Testis (tissue), 3 donors: Measurements from ENCODE around the gene PPP1R3F. TPM values are rescaled to one million over a fixed set of nuclear protein-coding genes. Genes with fewer than 3 reads are reported as not detected.
"Not testable (repeated sequence)": the region's sequence is repeated elsewhere in the genome, so short reads cannot be mapped to it uniquely, and the experiment has no call there.

Experiments used
- DNase-seq: peaks from one replicate; pipeline ENCODE4 v3.0.0-alpha.2; 2019
- H3K27ac ChIP-seq, 2 donors: fragments of 200-600 bp; sonication (generic); one replicate each; pipeline ENCODE4 v1.5.1; 2019
- H3K27me3 ChIP-seq: fragments of 200-600 bp; sonication (generic); one replicate; pipeline ENCODE4 v1.5.1; 2019
- H3K36me3 ChIP-seq: fragments of 200-600 bp; sonication (generic); one replicate; pipeline ENCODE4 v1.5.1; 2017; ENCODE audit warnings: low read depth; ENCODE audit errors: missing control alignments
- H3K4me1 ChIP-seq: fragments of 200-600 bp; sonication (generic); one replicate; pipeline ENCODE4 v1.5.1; 2019
- H3K4me3 ChIP-seq, 2 donors: fragments of 200-600 bp; sonication (generic); one replicate each; pipeline ENCODE4 v1.5.1; 2017 to 2019
- H3K9me3 ChIP-seq: fragments of 200-600 bp; sonication (generic); one replicate; pipeline ENCODE4 v1.5.1; 2017
- CTCF ChIP-seq, 3 experiments: fragments of 450-650 bp in 2 of 3; fragments of 200-600 bp in 1 of 3; sonication (generic) in 1 of 3; IDR thresholded peaks; one replicate each; pipeline ENCODE4 v1.5.1; 2016 to 2019; ENCODE audit warnings: antibody characterized with exemption in 3 of 3, mild to moderate bottlenecking in 2 of 3, moderate library complexity in 1 of 3
- POLR2A ChIP-seq: fragments of 450-650 bp; IDR thresholded peaks from one replicate; pipeline ENCODE4 v1.6.1; 2017; ENCODE audit warnings: antibody characterized with exemption, mild to moderate bottlenecking, moderate library complexity
- WGBS, 2 donors: methylation state at CpG; one replicate each; pipeline ENCODE4 v1.1.5; 2018; 5-methylcytosine and 5-hydroxymethylcytosine counted together
- intact Hi-C: fragments of 100-400 bp; cut with DNase I; formaldehyde crosslinking; loops from one replicate; pipeline ENCODE4 v1.15.1; 2023; ENCODE audit warnings: low total_unique reads
- polyA plus RNA-seq: library from polyadenylated mRNA; stranded (reverse); fragments of 350-450 nt; fragmentation: Illumina TruSeq; extraction: RNeasy Lipid Tissue Mini Kit (QIAGEN cat#74804); gene quantifications from one replicate; pipeline ENCODE4 v1.2.3, GENCODE V29; 2014; ENCODE audit warnings: low read depth, low replicate concordance; ENCODE audit not compliant: insufficient read depth
- total RNA-seq, 2 donors: library from RNA; depleted of rRNA; stranded (reverse); fragments of >200 nt; gene quantifications; one replicate each; pipeline ENCODE4 v1.2.3, GENCODE V29; 2016

The PPP1R3F gene
- total and polyA plus RNA-seq, 3 donors from 2014 or later: 7.6 to 18.0 (median 17.6) TPM

GRCh38 chrX:49300703-49301102, 31.1 kb downstream of the PPP1R3F start:
- no peak overlapping the region for H3K27ac ChIP-seq
- H3K36me3 ChIP-seq: no peaks in the 10 kb centered on the region
- 71 to 78% methylated on average over 1 of the region's 1 CpG for WGBS, 2 donors
- no peak for TF ChIP-seq POLR2A
- TF ChIP-seq CTCF (IDR thresholded peaks at IDR 0.05): no peak
- H3K27me3 ChIP-seq: no peaks in the 10 kb centered on the region
- no peaks in the 10 kb centered on the region for H3K9me3 ChIP-seq
- no peak overlapping the region for H3K4me3 ChIP-seq
- H3K4me1 ChIP-seq: no peaks in the 10 kb centered on the region
- intact Hi-C loops: no loop called here
- no peak for DNase-seq

GRCh38 chrX:49303346-49303745, 33.8 kb downstream of the PPP1R3F start, which contains the start of gene GAGE10:
Gene GAGE10 (plus strand): TSS chrX:49303646. CDS start chrX:49304860, 1,214 bp downstream.
- H3K27ac ChIP-seq: no peak within 1 kb of the TSS
- TF ChIP-seq POLR2A (no peak), CTCF (IDR thresholded peaks at IDR 0.05) (no peak)
- H3K4me1 ChIP-seq: no peaks in the 10 kb centered on the region
- DNase-seq: no peak
- no peaks in the 10 kb centered on the region for H3K36me3 ChIP-seq
- 27 to 57% methylated on average over 2 to 7 of the region's 15 CpGs for WGBS, 2 donors
- no peaks in the 10 kb centered on the region for H3K27me3 ChIP-seq
- H3K4me3 ChIP-seq: no peak within 1 kb of the TSS
- no peaks in the 10 kb centered on the region for H3K9me3 ChIP-seq
- intact Hi-C loops: no loop called here

- H3K27ac ChIP-seq: peak overlapping the region; percentile 30 to 86
- DNase-seq, intact Hi-C loops, H3K27me3 ChIP-seq, H3K4me1 ChIP-seq, H3K4me3 ChIP-seq, H3K9me3 ChIP-seq, H3K36me3 ChIP-seq: not testable (repeated sequence)
- 14 to 45% methylated on average over 2 of the region's 2 CpGs for WGBS, 2 donors
These were observed 38.2 kb downstream of the PPP1R3F start for GRCh38 chrX:49307775-49308174.

- WGBS, 2 donors: 27 to 40% methylated on average over 15 of the region's 15 CpGs
- DNase-seq: peak; percentile 73
- Histone ChIP-seq H3K27me3 (no peaks in the 10 kb centered on the region), H3K27ac (peak overlapping the region; percentile 86 to 87), H3K9me3 (no peaks in the 10 kb centered on the region), H3K36me3 (no peaks in the 10 kb centered on the region), H3K4me3 (no peak overlapping the region), H3K4me1 (peaks cover 7% of the 10 kb centered on the region)
- TF ChIP-seq CTCF (IDR thresholded peaks at IDR 0.05) (no peak), POLR2A (no peak)
- intact Hi-C loops: no loop called here
These were observed 39.1 kb downstream of the PPP1R3F start for GRCh38 chrX:49308604-49309269.

GRCh38 chrX:49309401-49309981, 39.9 kb downstream of the PPP1R3F start:
- peaks cover 7% of the 10 kb centered on the region for H3K4me1 ChIP-seq
- no peaks in the 10 kb centered on the region for H3K27me3 ChIP-seq
- WGBS, 2 donors: 0 to 1% methylated on average over 8 of the region's 8 CpGs
- no peaks in the 10 kb centered on the region for H3K36me3 ChIP-seq
- intact Hi-C loops: no loop called here
- TF ChIP-seq CTCF (IDR thresholded peaks at IDR 0.05) (no peak), POLR2A (no peak)
- peak overlapping the region; percentile 86 to 87 for H3K27ac ChIP-seq
- peak overlapping the region in 1 of 2 donors; percentile 17 for H3K4me3 ChIP-seq
- H3K9me3 ChIP-seq: no peaks in the 10 kb centered on the region
- DNase-seq: peak; percentile 25
